GM12801 (cell line): ENCODE data around the gene SCAF4.

Source experiments
- TF ChIP-seq, protein P1 (sequence below): IDR thresholded peaks from one replicate; pipeline ENCODE4 v1.5.1; 2011; ENCODE audit warnings: control low read depth; ENCODE audit not compliant: insufficient read length; ENCODE audit errors: extremely low read depth

Gene SCAF4

DNA sequence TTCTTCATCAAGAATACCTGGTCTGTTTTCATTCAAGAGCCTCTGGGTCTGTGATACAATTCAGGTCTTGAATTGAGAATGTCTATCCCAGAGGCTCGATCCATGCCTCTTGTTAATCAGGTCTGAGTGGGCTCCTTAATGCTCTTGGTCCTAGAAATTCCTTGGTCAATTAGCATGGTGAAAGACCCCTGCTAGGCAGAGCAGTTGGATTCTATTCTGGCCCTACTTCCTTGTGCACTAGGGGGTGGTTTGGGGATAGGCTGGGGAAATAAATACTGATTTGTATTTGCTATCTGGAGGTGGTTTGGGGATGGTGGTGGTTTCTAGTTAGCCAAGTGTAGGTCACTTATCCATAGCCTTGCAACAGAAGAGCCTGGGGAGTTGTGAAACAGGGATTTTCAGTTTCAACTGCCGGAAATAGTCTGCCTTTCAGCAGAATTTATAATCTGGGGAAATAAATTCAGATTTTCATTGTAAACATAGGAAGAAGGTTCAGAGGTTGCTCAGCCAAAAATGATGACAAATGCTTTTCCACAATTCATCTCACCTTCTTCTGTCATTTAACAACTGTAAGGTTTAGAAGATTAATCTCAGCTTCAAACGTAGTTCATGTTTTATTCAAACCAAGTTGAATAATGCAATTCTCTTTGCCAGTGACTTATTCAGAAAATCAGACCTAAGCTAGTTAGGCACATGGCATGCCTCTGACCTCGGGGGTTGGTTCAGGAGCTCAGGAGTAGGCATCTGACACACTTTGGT is 22.2 kb upstream of the SCAF4 start:
- TF ChIP-seq, protein P1, sequence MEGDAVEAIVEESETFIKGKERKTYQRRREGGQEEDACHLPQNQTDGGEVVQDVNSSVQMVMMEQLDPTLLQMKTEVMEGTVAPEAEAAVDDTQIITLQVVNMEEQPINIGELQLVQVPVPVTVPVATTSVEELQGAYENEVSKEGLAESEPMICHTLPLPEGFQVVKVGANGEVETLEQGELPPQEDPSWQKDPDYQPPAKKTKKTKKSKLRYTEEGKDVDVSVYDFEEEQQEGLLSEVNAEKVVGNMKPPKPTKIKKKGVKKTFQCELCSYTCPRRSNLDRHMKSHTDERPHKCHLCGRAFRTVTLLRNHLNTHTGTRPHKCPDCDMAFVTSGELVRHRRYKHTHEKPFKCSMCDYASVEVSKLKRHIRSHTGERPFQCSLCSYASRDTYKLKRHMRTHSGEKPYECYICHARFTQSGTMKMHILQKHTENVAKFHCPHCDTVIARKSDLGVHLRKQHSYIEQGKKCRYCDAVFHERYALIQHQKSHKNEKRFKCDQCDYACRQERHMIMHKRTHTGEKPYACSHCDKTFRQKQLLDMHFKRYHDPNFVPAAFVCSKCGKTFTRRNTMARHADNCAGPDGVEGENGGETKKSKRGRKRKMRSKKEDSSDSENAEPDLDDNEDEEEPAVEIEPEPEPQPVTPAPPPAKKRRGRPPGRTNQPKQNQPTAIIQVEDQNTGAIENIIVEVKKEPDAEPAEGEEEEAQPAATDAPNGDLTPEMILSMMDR: no peak

DNA sequence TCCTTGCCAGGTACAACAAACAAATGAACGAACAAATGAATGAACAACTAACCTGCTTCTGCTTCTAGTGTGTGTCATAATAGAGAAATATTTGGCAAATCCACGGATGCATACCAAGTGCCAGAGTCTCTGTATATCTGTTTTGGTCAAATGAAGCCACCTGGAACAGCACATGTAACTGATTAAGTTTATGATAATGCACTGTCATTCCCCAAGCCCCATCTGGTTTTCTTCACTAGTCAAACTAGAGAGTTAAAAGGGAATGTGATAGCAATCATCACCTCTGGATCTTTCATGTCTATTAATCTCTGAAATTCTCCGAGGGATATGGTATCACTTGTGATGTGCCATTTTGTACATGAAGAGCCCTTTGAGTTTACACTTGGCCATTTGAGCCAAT is 21.0 kb upstream of the SCAF4 start:
- TF ChIP-seq, protein P1: no peak

DNA sequence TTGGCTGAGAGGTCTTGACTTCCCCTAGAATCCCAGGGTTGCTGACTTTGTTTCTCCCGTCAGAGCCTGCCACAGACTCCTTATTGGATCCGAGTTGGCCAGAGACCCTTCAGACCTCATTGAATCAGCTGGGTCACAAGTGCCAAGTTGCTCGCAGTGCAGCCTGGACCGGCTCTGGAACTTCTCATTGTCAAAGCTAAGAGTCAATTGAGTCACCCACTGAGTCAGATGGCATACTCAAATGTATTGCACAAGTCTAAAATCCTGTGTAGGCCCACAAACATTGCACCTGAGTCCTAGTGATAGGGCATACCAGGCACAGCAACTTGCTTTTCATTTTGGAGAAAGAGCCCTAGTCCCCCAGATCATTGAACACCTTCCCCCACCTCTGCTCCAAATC is 20.4 kb upstream of the SCAF4 start:
- TF ChIP-seq, protein P1: no peak

DNA sequence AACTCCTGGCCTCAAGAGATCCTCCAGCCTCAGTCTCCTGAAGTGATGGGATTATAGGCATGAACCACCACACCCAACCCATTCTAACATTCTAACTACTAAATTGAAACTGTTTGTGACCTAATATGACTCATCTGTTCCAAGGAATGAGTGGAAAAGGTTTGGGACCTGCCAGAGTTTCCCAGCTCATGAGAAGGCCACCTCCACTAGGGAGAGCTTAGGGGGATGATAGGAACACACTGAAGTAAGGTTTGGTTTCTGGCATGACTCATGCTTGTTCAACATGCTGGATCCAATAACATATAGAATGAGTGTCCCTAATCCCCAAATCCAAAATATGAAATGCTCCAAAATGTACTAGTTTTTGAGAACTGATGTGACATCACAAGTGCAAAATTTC is 18.9 kb upstream of the SCAF4 start:
- TF ChIP-seq, protein P1: no peak

DNA sequence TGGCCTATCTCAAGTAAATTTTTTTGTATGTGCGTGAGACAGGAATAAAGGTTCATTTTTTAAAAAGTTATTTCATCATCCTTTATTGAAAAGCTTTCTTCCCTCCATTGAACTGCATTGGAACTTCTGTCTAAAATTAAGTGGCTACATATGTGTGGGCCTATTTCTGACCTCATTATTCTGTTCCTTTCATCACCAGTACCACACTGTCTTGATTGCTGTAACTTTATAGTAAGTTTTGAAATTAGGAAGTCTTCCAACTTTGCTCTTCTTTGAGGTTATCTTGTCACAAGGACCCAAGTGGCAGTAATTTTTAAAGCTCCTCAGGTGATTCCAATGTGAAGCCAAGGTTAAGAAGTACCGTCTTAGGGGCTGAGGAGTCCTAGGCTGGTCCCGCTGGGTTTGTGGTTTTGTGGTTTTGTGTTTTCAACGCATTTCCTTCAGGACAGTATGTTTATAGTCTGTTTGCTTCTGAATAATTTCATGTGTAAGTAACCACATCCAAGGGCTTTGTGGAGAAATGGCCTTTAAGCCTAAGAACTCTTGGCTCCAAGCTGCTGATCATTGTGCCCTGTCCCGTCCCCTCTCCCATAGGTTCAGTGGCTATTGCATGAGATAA is 12.4 kb upstream of the SCAF4 start:
- TF ChIP-seq, protein P1: no peak

DNA sequence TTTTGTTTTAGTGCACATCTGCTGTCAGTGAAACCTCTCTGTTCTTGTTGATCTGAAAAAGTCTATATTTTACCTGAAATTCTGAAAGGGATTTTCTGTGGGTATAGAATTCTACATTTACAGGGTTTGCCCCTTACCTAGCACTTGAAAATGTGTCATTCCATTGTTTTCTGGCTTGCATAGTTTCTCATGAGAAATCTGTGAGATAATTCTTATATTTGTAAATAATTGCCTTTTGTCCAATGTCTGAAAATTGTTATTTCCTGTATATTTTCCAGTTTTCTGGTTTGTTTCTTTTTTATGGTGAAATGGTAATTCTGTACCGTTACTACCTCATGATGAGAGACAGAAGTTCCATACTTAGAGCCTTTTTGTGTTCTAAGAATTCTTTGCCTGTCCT is 11.8 kb upstream of the SCAF4 start:
- TF ChIP-seq, protein P1: no peak

DNA sequence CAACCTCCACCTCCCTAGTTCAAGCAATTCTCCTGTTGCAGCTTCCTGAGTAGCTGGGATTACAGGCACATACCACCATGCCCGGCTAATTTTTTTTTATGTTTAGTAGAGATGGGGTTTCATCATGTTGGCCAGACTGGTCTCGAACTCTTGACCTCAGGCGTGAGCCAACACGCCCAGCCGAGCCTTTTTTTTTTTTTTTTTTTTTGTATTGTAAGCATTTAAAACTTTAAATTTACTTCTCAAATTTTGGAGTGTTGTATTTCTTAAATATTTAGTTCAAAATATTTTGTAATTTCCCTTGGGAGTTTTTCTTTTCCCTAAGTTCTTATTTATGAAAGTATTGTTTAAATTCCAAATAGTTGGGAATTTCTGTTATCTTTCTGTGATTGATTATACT is 9.2 kb upstream of the SCAF4 start:
- TF ChIP-seq, protein P1: no peak
